Breast epithelium (tissue), 3 donors: ENCODE data around the gene FAM222A.

Source experiments
- POLR2A ChIP-seq: fragments of 450-650 bp; IDR thresholded peaks from one replicate; pipeline ENCODE4 v1.6.1; 2016; ENCODE audit warnings: antibody characterized with exemption, mild to moderate bottlenecking, moderate library complexity
- TF ChIP-seq, protein P1 (sequence below), 3 donors: fragments of 450-650 bp; IDR thresholded peaks; one replicate each; pipeline ENCODE4 v1.5.1; 2016 to 2017; ENCODE audit warnings: antibody characterized with exemption in 3 of 3, mild to moderate bottlenecking in 3 of 3, moderate library complexity in 3 of 3

DNA sequence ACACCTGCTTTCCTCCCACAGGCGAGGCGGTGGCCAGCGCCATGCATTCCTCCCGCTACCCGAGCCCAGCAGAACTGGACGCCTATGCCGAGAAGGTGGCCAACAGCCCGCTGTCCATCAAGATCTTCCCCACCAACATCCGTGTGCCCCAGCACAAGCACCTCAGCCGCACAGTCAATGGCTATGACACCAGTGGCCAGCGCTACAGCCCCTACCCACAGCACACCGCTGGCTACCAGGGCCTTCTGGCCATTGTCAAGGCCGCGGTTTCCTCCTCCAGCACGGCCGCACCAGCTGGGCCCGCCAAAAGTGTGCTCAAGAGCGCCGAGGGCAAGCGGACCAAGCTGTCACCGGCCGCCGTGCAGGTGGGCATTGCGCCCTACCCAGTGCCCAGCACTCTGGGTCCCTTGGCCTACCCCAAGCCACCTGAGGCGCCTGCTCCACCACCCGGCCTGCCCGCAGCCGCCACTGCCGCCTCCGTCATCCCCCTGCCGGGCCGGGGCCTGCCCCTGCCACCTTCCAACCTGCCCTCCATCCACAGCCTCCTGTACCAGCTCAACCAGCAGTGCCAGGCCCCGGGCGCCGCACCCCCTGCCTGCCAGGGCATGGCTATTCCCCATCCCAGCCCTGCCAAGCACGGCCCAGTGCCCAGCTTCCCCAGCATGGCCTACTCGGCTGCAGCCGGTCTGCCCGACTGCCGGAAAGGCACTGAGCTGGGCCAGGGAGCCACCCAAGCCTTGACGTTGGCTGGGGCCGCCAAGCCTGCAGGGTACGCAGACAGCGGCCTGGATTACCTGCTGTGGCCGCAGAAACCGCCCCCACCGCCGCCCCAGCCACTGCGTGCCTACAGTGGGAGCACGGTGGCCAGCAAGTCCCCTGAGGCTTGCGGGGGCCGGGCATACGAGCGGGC, 54.6 kb downstream of the FAM222A start:
- no peak for TF ChIP-seq POLR2A
- TF ChIP-seq, protein P1, sequence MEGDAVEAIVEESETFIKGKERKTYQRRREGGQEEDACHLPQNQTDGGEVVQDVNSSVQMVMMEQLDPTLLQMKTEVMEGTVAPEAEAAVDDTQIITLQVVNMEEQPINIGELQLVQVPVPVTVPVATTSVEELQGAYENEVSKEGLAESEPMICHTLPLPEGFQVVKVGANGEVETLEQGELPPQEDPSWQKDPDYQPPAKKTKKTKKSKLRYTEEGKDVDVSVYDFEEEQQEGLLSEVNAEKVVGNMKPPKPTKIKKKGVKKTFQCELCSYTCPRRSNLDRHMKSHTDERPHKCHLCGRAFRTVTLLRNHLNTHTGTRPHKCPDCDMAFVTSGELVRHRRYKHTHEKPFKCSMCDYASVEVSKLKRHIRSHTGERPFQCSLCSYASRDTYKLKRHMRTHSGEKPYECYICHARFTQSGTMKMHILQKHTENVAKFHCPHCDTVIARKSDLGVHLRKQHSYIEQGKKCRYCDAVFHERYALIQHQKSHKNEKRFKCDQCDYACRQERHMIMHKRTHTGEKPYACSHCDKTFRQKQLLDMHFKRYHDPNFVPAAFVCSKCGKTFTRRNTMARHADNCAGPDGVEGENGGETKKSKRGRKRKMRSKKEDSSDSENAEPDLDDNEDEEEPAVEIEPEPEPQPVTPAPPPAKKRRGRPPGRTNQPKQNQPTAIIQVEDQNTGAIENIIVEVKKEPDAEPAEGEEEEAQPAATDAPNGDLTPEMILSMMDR (IDR thresholded peaks at IDR 0.05), result no peak
